HepG2 (cell line): ENCODE results near the gene GNAI2. TPM values are rescaled to one million over a fixed set of nuclear protein-coding genes. Genes with fewer than 3 reads are reported as not detected.

Source experiments
- ARNT2 ChIP-seq: sonication (generic); formaldehyde crosslinking; IDR thresholded peaks from 2 replicates; pipeline ENCODE4 v1.8.0; 2022; ENCODE audit warnings: mild to moderate bottlenecking, low read depth, missing genetic modification reagents, moderate library complexity
- BORCS8-MEF2B ChIP-seq: sonication (generic); formaldehyde crosslinking; IDR thresholded peaks from 2 replicates; pipeline ENCODE4 v1.8.0; 2022; ENCODE audit warnings: mild to moderate bottlenecking, missing genetic modification reagents
- ETV5 ChIP-seq: IDR thresholded peaks from 2 replicates; pipeline ENCODE4 v1.6.1; 2018; ENCODE audit warnings: missing biosample characterization, missing genetic modification reagents, inconsistent platforms, borderline replicate concordance
- MAFK ChIP-seq, 2 experiments: IDR thresholded peaks in 1 of 2; conservative IDR thresholded peaks in 1 of 2; 2 replicates each; pipeline ENCODE4 v1.6.1; 2011; ENCODE audit warnings: improper control_type of control experiment in 2 of 2, low read length in 2 of 2
- MIER2 ChIP-seq: IDR thresholded peaks from 2 replicates; pipeline ENCODE4 v1.6.1; 2016; ENCODE audit warnings: missing biosample characterization, missing genetic modification reagents
- PAX8 ChIP-seq: sonication (generic); formaldehyde crosslinking; IDR thresholded peaks from 2 replicates; pipeline ENCODE4 v1.8.0; 2022; ENCODE audit warnings: mild to moderate bottlenecking, missing genetic modification reagents, borderline replicate concordance
- PPARG ChIP-seq: conservative IDR thresholded peaks from 2 replicates; pipeline ENCODE4 v1.6.1; 2016; ENCODE audit warnings: missing biosample characterization, missing genetic modification reagents
- ZBTB42 ChIP-seq: sonication (generic); formaldehyde crosslinking; IDR thresholded peaks from 2 replicates; pipeline ENCODE4 v1.5.0; 2020; ENCODE audit warnings: mild to moderate bottlenecking, missing genetic modification reagents
- ZNF343 ChIP-seq: sonication (generic); formaldehyde crosslinking; IDR thresholded peaks from 2 replicates; pipeline ENCODE4 v1.4.0; 2020; ENCODE audit warnings: mild to moderate bottlenecking, missing genetic modification reagents
- ZNF446 ChIP-seq: sonication (generic); formaldehyde crosslinking; IDR thresholded peaks from 2 replicates; pipeline ENCODE4 v1.5.0; 2020; ENCODE audit warnings: mild to moderate bottlenecking, missing genetic modification reagents
- ZNF564 ChIP-seq: sonication (generic); formaldehyde crosslinking; IDR thresholded peaks from 2 replicates; pipeline ENCODE4 v1.8.1; 2023; ENCODE audit warnings: mild to moderate bottlenecking, missing genetic modification reagents
- ZNF607 ChIP-seq: sonication (generic); formaldehyde crosslinking; IDR thresholded peaks from 2 replicates; pipeline ENCODE4 v1.5.1; 2020; ENCODE audit warnings: missing genetic modification reagents, mild to moderate bottlenecking, borderline replicate concordance
- ZNF7 ChIP-seq: IDR thresholded peaks from 2 replicates; pipeline ENCODE4 v1.6.1; 2016; ENCODE audit warnings: missing biosample characterization, missing genetic modification reagents
- polyA plus RNA-seq, 8 experiments: library from polyadenylated mRNA; depleted of rRNA in 3 of 8; stranded (reverse) in 7 of 8; unstranded in 1 of 8; fragments of >200 nt; fragmentation: Illumina TruSeq in 4 of 8; extraction: Trizol in 4 of 8; gene quantifications; 2 replicates each; pipeline versions ENCODE4 v1.2.1 to v1.2.3, GENCODE V29; 2011 to 2016; ENCODE audit warnings: low read depth in 4 of 8, missing spikeins in 1 of 8, mixed read lengths in 1 of 8; ENCODE audit not compliant: insufficient read depth in 1 of 8
- total RNA-seq, 5 experiments: library from RNA; depleted of rRNA; stranded (reverse); fragments of >200 nt; fragmentation: Illumina TruSeq; extraction: Trizol; gene quantifications; 2 replicates each; pipeline ENCODE4 v1.2.3, GENCODE V29; 2016; ENCODE audit warnings: low read depth in 1 of 5
- TF ChIP-seq, protein P1 (sequence below): sonication (generic); formaldehyde crosslinking; IDR thresholded peaks from 2 replicates; pipeline ENCODE4 v1.5.1; 2020; ENCODE audit warnings: mild to moderate bottlenecking, missing genetic modification reagents, borderline replicate concordance
- TF ChIP-seq, protein P2 (sequence below): sonication (generic); formaldehyde crosslinking; IDR thresholded peaks from 2 replicates; pipeline ENCODE4 v1.8.1; 2023; ENCODE audit warnings: mild to moderate bottlenecking, inconsistent platforms, moderate library complexity, missing genetic modification reagents, borderline replicate concordance
- TF ChIP-seq, protein P3 (sequence below): sonication (generic); formaldehyde crosslinking; IDR thresholded peaks from 2 replicates; pipeline ENCODE4 v1.5.1; 2020; ENCODE audit warnings: mild to moderate bottlenecking, moderate library complexity, missing genetic modification reagents
- TF ChIP-seq, protein P4 (sequence below): sonication (generic); formaldehyde crosslinking; IDR thresholded peaks from 2 replicates; pipeline ENCODE4 v1.5.0; 2020; ENCODE audit warnings: mild to moderate bottlenecking, low read depth, missing genetic modification reagents, borderline replicate concordance

The GNAI2 gene
- total and polyA plus RNA-seq, 2 of the 13 experiments (the other 11 are each of a cell fraction or from before 2014, with no cell fraction given) = 51.1 to 66.2 TPM

DNA sequence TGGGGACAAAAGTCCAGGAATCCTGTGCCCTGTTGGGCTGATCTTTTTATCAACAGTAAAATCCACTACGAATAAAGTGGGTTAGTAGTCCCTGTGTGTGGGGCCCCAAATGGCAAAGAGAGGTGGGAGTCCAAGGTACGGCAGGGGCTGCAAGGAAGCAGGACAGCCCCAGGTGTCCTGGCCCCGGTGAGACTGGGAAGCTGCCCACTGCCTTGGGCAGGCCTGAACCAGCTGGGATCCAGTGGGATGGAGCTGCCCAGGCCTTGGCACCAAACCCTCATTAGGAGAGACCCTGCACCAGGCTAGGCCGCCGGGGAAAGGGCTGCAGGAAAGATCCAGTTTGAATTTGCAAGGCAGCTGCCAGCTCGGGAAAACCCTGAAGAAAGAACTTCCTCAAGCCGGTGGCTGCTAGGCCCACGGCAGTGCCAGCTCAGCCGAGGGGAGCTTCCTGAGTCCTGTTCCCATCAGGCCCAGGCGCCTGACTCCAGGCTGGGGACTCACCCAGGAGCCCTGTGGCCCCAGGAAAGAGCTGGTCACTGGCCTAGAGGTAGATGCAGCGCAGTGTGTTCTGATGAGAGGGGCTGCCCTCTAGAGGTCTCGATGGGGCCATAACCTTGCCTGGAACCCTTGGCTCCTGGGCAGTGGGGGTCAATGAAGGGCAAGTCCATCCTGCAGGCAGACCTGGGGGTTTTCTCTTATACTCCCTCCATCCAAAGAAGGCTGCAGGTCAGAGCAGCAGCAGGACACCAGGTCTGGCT lies 14.4 kb upstream of the GNAI2 start (continued):
- TF ChIP-seq, protein P1, sequence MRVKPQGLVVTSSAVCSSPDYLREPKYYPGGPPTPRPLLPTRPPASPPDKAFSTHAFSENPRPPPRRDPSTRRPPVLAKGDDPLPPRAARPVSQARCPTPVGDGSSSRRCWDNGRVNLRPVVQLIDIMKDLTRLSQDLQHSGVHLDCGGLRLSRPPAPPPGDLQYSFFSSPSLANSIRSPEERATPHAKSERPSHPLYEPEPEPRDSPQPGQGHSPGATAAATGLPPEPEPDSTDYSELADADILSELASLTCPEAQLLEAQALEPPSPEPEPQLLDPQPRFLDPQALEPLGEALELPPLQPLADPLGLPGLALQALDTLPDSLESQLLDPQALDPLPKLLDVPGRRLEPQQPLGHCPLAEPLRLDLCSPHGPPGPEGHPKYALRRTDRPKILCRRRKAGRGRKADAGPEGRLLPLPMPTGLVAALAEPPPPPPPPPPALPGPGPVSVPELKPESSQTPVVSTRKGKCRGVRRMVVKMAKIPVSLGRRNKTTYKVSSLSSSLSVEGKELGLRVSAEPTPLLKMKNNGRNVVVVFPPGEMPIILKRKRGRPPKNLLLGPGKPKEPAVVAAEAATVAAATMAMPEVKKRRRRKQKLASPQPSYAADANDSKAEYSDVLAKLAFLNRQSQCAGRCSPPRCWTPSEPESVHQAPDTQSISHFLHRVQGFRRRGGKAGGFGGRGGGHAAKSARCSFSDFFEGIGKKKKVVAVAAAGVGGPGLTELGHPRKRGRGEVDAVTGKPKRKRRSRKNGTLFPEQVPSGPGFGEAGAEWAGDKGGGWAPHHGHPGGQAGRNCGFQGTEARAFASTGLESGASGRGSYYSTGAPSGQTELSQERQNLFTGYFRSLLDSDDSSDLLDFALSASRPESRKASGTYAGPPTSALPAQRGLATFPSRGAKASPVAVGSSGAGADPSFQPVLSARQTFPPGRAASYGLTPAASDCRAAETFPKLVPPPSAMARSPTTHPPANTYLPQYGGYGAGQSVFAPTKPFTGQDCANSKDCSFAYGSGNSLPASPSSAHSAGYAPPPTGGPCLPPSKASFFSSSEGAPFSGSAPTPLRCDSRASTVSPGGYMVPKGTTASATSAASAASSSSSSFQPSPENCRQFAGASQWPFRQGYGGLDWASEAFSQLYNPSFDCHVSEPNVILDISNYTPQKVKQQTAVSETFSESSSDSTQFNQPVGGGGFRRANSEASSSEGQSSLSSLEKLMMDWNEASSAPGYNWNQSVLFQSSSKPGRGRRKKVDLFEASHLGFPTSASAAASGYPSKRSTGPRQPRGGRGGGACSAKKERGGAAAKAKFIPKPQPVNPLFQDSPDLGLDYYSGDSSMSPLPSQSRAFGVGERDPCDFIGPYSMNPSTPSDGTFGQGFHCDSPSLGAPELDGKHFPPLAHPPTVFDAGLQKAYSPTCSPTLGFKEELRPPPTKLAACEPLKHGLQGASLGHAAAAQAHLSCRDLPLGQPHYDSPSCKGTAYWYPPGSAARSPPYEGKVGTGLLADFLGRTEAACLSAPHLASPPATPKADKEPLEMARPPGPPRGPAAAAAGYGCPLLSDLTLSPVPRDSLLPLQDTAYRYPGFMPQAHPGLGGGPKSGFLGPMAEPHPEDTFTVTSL (CRISPR knock-in tag) = no peak
- TF ChIP-seq ZNF343 (no peak), ARNT2 (CRISPR knock-in tag) (no peak; the same call in 1 of the 2 replicates), MAFK (conservative IDR thresholded peaks at IDR 0.05 in 1 of 2, IDR thresholded peaks at IDR 0.05 in 1 of 2; ENCODE audit: low read length in 2 of 2) (no peak), PAX8 (CRISPR knock-in tag) (no peak), ZNF446 (CRISPR knock-in tag) (no peak), ETV5 (CRISPR knock-in tag) (no peak; the same call in 1 of the 2 replicates), MIER2 (no peak), BORCS8-MEF2B (CRISPR knock-in tag) (no peak), PPARG (no peak), ZNF607 (CRISPR knock-in tag) (no peak), ZBTB42 (CRISPR knock-in tag) (no peak), ZNF564 (CRISPR knock-in tag) (no peak), ZNF7 (no peak)
- TF ChIP-seq, protein P2, sequence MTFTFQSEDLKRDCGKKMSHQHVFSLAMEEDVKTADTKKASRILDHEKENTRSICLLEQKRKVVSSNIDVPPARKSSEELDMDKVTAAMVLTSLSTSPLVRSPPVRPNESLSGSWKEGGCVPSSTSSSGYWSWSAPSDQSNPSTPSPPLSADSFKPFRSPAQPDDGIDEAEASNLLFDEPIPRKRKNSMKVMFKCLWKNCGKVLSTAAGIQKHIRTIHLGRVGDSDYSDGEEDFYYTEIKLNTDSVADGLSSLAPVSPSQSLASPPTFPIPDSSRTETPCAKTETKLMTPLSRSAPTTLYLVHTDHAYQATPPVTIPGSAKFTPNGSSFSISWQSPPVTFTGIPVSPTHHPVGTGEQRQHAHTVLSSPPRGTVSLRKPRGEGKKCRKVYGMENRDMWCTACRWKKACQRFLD (CRISPR knock-in tag) = no peak; the same call in 1 of the 2 replicates
- TF ChIP-seq, protein P3, sequence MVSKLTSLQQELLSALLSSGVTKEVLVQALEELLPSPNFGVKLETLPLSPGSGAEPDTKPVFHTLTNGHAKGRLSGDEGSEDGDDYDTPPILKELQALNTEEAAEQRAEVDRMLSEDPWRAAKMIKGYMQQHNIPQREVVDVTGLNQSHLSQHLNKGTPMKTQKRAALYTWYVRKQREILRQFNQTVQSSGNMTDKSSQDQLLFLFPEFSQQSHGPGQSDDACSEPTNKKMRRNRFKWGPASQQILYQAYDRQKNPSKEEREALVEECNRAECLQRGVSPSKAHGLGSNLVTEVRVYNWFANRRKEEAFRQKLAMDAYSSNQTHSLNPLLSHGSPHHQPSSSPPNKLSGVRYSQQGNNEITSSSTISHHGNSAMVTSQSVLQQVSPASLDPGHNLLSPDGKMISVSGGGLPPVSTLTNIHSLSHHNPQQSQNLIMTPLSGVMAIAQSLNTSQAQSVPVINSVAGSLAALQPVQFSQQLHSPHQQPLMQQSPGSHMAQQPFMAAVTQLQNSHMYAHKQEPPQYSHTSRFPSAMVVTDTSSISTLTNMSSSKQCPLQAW (CRISPR knock-in tag) = peak; percentile 78; the same call in 1 of the 2 replicates
- TF ChIP-seq, protein P4, sequence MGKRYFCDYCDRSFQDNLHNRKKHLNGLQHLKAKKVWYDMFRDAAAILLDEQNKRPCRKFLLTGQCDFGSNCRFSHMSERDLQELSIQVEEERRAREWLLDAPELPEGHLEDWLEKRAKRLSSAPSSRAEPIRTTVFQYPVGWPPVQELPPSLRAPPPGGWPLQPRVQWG (CRISPR knock-in tag) = no peak
